ENCODE data around the gene ULBP3.
"Not testable (repeated sequence)": the region's sequence is repeated elsewhere in the genome, so short reads cannot be mapped to it uniquely, and the experiment has no call there.

Gene ULBP3

DNA sequence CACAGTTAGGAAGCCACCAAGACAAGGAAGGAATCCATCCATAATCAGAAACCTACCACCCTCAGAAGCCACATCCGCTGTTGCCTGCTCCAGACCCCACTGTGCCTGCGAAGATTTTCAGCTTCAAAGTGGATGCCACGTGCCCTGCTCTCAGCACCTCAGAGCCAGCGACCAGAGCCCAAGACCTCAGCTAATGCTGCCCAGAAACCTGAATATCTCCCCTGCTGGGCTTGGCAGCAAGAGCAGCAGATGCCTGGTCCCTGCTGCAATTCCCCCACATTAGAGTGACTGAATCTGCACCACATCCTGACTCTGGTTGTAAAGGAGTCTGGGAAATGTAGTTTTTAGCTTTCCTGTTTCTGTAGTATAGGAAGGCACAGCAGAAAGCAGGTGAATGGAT, 10.7 kb upstream of the ULBP3 start:
- H3K27ac ChIP-seq = no peak overlapping the region

DNA sequence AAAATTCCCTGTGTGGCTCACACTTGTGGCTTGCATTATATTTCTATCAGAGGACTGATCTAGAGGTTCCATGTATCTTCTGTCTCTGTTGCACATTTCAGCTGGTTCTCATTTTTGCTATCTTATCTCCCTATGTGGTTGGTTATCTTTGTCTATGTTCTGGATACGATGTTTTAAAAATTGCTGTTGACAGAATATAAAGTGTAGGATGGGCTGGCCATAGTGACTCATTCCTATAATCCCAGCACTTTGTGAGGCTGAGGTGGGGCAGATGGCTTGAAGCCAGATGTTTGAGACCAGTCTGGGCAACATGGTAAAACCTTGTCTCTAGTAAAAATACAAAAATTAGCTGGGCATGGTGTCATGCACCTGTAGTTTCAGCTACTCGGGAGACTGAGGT, 9.9 kb upstream of the ULBP3 start:
- H3K27ac ChIP-seq = no peak overlapping the region
- no peak for TF ChIP-seq ZFX (IDR thresholded peaks at IDR 0.05; ENCODE audit: borderline replicate concordance)
- TF ChIP-seq, protein P1, sequence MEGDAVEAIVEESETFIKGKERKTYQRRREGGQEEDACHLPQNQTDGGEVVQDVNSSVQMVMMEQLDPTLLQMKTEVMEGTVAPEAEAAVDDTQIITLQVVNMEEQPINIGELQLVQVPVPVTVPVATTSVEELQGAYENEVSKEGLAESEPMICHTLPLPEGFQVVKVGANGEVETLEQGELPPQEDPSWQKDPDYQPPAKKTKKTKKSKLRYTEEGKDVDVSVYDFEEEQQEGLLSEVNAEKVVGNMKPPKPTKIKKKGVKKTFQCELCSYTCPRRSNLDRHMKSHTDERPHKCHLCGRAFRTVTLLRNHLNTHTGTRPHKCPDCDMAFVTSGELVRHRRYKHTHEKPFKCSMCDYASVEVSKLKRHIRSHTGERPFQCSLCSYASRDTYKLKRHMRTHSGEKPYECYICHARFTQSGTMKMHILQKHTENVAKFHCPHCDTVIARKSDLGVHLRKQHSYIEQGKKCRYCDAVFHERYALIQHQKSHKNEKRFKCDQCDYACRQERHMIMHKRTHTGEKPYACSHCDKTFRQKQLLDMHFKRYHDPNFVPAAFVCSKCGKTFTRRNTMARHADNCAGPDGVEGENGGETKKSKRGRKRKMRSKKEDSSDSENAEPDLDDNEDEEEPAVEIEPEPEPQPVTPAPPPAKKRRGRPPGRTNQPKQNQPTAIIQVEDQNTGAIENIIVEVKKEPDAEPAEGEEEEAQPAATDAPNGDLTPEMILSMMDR (IDR thresholded peaks at IDR 0.05) = no peak

More for the DNA sequence above, 10.7 kb upstream of the ULBP3 start:
- TF ChIP-seq, protein P1 (IDR thresholded peaks at IDR 0.05) = no peak
- TF ChIP-seq ZFX (IDR thresholded peaks at IDR 0.05; ENCODE audit: borderline replicate concordance) = no peak

DNA sequence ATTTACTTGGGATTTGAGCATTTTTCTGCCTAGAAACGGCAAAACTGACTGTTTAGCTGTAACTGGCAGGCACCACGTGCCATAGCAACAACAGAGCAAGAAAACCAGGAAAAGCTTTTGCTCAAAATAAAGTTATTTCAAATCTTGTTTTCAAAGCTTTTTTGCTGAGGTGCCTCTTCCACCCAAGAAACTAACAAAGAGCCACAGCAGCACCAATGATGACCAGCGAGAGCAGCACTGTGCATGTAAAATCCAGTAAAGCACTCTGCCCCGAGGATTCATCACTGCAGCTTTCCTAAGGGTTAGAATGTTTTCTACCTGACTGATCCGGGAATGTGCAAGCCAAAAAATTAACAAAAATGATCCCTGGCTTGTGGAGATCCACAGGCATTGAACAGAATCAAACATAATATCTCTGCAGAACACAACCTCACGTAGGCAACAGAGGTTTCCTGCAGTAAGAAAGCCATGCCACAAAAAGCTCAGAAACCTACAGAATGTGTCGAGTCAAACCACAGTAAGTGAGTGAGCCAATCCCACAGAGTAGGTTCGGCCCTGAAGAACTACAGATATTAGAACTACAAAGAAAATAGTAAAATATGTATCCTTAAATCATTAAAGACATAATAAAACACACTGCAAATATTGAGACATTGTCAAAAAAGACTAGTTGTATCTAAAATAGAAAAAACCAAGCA, 7.4 kb upstream of the ULBP3 start:
- H3K27ac ChIP-seq = no peak overlapping the region
- TF ChIP-seq ZFX (IDR thresholded peaks at IDR 0.05; ENCODE audit: borderline replicate concordance) = no peak
- TF ChIP-seq, protein P1 (IDR thresholded peaks at IDR 0.05) = no peak

DNA sequence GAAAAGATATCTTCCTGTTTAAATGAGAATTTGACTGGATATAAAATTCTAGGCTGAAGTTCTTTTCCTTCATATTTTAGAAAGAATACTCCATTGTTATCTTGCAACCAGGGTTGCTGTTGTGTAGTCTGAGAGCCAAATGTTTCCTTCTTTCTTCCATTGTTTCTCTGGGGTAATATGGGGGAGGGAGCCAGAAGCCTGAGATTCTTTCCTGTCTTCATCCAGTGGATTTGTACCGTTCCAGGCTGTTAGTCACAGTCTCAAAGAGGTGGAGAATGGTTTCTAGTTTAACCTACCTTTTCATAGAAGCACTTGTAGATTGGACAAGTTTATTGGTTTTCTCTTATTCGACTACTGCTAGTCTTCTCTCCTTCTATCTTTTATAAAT, 6.1 kb upstream of the ULBP3 start:
- TF ChIP-seq ZFX (IDR thresholded peaks at IDR 0.05; ENCODE audit: borderline replicate concordance) = no peak
- TF ChIP-seq, protein P1 (IDR thresholded peaks at IDR 0.05) = no peak
- H3K27ac ChIP-seq = no peak overlapping the region

DNA sequence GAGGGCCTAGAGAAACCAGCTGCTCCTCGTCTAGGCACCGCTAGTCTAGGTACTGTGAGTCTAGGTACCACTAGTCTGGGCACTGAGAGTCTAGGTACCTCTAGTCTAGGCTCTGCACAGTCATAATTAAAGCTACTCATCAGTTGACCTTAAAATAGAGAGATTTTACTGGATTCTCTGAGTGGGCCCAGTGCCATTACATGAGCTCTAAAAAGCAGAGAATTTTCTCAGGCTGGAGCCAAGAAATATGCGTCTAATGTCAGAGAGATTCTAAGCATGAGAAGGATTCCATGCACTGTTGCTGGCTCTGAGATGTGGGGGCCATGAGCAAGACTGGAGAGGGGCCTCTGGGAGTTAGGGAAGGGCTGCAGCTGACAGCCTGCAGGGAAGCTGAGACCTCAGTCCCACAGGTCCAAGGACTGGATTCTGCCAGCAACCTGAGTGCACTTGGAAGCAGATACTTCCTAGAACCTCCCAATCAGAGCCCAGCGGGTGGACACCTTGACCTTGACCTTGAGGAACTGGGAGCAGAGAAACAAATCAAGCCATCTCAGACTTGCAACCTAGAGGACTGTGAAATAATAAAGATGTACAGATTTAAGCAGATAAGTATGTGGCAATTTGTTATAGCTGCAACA, 5.6 kb upstream of the ULBP3 start:
- H3K27ac ChIP-seq = not testable (repeated sequence)

DNA sequence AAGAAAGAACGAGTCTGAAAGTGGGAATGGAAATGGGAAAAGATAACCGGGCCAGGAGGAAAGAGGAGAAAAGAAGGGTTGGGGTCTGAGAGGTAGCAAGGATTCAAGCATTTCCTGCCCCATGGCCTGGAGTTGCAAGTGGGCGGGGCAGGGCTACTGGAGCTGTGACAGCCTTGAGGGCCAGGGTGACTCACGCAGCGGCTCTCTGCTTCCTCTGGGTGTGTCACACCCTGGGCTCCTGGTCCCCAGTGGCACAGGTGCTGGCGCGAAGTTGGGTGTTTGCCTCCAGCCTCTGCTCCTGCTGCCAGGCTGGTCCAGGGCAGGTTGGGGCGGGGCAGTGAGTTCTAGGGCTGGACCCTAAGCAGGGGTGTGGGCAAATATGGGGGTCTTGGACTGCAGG, 3.3 kb upstream of the ULBP3 start:
- TF ChIP-seq ZFX (IDR thresholded peaks at IDR 0.05; ENCODE audit: borderline replicate concordance) = no peak
- H3K27ac ChIP-seq = no peak overlapping the region

DNA sequence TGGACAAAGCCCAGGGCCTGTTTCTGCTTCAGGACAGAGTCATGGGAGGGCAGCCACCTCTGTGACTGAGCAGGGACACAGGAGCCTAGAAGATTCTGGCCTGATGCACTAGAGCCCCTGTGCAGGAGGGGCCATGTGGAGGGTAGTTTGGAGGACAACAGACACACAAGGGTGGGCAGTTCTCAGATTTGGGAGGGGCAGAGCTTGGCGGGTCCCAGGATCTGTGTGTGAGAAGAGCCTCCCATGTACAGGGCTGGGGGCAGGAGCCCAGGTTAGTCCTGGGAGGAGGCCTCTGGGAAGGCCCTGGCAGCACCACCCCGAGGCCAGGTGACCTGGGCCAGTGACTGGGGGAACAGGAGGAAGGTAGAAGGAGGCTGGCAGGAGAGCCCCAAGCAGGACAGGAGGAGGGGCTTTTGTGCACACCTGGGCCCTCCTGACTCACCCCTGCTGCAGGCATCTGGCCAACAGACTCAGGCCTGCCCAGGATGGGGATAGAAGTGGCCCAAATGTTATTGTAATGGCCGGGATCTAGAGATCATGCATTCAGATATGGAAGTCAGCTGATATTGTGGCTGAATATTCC, 1.4 kb upstream of the ULBP3 start:
- H3K27ac ChIP-seq = no peak overlapping the region
- TF ChIP-seq ZFX (IDR thresholded peaks at IDR 0.05; ENCODE audit: borderline replicate concordance) = no peak
- TF ChIP-seq, protein P1 (IDR thresholded peaks at IDR 0.05) = no peak

DNA sequence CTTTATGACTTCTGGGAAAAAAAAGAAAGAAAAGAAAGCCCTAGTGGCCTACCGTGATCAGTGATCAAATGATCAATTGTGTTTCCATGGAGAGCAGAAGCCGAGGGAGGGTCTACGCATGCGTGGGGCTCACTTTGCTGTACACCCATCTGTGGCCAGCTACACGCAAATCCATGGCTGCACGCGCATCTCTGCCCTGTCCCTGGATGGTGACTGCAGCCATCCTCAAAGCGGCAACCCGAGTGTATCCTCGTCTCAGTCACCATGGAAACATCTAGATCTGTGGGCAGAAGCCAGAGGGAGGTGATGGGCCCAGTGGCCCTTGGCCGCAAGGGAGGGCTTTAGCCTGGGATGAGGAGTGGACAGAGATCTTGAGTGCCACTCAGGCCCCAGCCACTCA, 785 bp upstream of the ULBP3 start:
- TF ChIP-seq ZFX (IDR thresholded peaks at IDR 0.05; ENCODE audit: borderline replicate concordance) = no peak
- TF ChIP-seq, protein P1 (IDR thresholded peaks at IDR 0.05) = no peak
- H3K27ac ChIP-seq = no peak overlapping the region

Data from 22Rv1 (cell line).